HG03432 (cell line): ENCODE data around the gene YEATS2.

Experiments used
- ATAC-seq: cut with Tn5 transposase; IDR thresholded peaks from one replicate; pipeline ENCODE4 v1.9.1; 2021; ENCODE audit warnings: mild to moderate bottlenecking, moderate library complexity; ENCODE audit not compliant: unreplicated experiment

Gene YEATS2

DNA sequence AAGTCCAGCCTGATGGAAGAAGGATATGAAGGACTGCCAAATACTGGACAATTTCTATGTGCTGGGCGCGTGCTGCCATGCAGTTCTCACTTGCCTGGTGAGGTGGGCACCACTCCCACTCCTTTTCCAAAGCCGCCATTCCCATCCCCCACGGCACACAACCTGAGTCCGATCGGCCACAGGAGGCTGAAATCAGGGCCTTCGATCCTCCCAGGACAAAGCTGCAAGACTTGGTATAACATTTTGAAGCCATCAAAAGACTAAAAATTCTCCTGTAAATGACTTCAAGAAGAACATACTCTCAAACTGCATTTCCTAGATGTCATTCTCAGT lies 130.9 kb downstream of the YEATS2 start:
- no peak for ATAC-seq

DNA sequence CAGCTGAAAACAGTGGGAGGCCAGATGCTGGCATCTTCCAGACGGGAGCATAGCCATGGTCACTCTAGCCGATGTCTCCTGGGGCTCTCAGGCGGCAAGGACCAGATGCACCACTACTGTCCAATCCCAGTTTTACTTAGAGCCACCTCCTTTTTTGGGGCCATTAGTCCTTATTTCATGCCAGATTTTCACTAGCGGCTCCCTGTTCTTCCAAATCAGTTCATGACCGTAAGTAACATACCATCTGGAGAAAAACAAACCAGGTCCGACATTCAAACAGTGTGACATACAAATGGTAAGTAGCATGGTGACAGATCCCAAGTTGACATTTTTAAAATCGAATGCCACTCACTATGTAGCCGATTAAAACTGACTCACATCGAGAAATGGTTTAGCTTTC lies 131.9 kb downstream of the YEATS2 start:
- no peak for ATAC-seq

GRCh38 chr3:183830187-183830586 lies 132.6 kb downstream of the YEATS2 start:
- ATAC-seq: no peak

DNA sequence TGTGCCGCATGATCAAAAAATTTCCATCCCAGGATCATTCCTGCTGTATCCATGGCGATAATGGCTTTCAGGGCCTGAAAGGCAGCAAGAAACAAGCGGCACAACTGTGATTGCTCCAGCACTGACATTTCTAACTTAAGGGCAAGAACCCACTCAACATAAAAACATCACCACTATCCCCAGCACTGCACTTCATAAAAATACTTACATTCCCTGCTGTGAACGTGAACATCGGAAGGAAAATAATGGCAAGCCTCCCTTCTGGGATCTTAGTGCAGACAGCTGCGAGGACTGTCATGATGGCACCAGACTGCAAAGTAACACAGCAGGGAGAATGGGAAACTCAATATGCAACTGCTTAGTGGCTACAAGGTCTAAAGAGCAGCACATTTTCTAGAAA lies 135.9 kb downstream of the YEATS2 start:
- no peak for ATAC-seq

DNA sequence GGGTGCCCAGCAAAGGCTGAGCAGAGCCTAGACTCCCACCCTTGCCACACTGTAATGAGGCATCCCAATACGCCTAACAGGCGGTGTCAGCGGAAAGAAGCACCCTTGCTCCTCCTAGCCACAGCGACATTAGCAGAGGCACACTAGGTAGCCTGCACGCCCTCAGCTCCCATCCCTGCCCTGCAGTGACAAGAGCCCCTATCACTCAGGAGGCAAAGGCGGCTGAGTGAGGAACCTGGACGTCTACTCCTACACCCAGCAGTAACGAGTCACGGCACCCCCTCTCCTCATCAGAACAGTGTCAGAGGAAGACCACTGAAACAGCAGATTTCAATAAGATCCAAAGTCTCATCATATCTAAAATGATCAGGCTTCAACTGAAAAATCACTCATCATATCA lies 139.8 kb downstream of the YEATS2 start:
- ATAC-seq: no peak

GRCh38 chr3:183837894-183838293 lies 140.3 kb downstream of the YEATS2 start:
- no peak for ATAC-seq

GRCh38 chr3:183839751-183840150 lies 142.2 kb downstream of the YEATS2 start:
- no peak for ATAC-seq

DNA sequence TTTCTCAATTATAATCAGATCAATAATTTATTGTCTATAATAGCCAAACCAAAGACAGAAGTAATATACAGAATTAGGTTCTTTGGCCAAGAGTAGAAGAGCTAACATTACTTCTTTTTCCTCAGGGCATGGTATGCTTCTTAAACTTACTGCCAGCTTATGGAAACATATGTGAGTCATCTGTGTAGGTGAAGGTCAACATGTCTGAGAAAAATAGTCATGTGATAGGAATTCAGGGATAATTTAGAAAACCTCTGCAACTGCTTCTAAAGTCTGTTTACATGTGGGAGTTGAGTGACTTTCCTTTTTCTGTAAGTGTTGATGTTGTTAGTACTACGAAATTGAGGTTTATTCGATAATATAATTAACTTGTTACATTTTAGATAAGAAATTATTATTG lies 147.0 kb downstream of the YEATS2 start:
- ATAC-seq: no peak

DNA sequence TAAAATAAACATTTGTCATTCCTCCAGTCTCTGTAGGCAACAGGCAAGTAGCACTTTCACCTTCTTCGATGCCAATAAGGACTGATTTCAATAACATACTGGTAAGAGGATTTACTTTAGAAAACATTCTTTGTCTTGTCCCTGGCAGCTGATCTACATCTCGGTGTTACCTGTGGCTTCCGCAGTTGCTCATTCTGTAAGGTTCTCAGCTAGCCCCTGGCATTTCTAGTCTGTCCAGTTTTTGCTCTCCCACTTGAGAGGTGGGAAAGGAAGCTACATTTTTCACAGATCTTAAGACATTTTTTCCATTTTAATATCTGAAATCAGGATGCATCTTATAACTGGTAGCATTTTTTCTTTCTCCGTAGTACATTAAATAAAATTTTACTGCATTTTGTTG lies 147.5 kb downstream of the YEATS2 start:
- no peak for ATAC-seq

DNA sequence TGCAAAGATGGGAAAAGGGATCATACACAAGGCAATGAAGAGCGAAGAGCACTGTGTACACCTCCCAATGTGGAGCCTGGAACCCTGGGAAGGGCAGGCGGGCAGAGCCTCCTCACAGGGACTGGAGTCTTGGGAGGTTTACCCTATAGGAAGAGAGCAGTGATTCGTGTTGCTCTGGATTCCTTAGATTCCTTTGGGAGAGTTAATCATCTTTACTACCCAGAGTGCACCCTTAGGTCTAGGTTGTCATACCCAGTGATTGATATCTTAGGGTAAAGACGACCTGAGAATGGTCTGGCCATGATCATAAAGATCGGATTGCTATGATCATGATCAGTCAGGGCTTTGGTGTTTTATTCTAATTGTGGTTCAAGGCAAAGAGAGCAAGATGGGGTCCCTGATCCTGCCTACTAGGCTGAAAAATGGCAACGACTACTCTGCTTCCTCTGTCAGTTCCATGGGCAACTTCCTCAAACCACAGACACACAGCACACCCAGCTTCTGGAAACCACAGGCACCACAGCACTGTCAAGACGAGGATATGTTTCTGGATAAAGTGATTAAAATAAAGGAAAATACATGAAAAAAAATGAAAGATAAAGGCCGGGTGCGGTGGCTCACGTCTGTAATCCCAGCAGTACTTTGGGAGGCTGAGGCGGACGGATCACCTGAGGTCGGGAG lies 148.2 kb downstream of the YEATS2 start:
- ATAC-seq: no peak

DNA sequence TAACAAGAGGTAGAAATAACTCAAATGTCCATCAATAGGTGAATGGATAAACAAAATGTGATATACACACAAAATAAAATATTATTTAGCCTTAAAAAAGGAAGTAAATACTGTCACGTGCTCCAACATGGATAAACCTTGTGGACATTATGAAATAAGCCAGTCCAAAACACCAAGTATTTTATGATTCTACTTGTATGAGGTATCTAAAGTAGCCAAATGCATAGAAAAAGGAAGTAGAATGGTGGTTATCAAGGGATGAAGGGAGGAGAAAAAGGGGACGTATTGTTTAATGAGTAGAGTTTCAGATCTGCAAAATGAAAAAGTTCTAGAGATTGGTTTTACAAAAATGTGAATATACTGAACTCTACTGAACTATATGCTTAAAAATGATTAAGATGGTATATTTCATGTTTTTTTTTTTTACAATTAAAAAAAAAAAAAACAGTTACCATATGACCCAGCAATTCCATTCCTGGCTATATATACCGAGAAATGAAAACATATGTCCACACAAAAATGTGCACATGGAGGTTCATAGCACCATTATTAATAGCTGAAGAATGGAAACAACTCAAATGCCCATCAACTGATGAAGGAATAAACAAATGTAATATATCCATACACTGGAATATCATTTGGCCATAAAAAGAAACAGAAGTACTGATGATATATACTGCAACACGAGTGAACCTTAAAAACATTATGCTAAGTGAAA lies 156.9 kb downstream of the YEATS2 start:
- ATAC-seq: no peak

DNA sequence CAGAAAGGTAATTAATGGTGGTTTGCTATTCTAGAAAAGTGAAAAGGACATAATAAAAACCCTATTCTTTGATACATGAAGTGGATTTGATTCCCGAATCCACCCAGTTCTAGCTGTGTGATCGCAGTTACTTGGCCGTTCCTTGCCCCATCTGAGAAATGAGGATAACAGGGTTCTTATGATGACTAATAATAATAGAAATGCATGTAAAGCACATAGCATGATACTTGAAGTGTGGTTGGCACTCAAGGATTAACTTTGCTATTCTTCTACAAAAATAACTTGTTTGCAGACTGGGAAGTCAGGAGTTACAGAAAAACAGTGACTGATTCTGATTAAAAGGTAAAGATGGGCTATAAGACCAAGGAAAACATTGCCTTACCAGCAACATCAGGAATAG lies 160.3 kb downstream of the YEATS2 start:
- no peak for ATAC-seq
